ENCODE results near the gene PRM2.
"Not testable (repeated sequence)": the region's sequence is repeated elsewhere in the genome, so short reads cannot be mapped to it uniquely, and the experiment has no call there.

Gene PRM2

DNA sequence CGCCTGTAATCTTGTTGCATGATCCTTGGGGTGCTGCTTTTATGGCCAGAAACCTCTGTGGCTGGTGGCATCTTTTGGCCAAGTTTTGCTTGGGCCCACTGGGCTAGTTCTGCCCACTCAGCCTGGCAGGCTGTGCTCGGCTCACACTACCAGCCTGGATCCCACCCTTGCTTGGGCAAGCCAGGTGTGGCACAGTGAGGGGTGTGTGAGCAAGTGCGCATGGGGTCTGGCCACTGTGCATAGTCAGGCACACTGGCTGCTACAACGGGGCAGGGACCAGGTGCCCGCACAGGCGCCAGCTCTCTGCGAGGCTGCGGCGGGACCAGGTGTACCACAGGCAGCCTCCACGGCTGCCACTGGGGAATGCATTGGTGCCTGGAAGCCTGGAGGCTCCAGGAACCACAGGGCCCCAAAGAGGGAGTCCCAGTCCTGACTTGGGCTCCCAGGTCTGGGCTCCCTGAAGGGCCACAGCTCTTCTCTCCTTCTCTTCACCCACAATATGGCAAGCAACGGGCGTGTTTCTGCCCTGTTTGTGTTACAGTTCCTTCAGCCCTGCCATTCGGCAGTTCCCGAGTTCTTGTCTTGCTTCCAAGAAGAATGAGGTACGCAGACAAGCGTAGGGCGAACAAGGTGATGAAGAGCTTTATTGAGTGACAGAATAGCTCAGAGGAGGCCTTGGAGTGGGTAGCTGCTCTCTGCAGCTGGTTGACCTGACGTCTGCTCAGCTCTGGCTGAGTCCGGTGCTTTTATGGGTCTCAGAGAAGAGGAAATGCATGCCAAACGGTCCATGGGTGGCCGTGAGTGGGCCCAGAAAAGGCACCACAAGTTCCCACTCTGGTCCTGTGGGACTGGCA lies 31.6 kb upstream of the PRM2 start:
- DNase-seq (ENCODE audit: low read depth in 1 of 2, low spot score in 1 of 2): no peak

DNA sequence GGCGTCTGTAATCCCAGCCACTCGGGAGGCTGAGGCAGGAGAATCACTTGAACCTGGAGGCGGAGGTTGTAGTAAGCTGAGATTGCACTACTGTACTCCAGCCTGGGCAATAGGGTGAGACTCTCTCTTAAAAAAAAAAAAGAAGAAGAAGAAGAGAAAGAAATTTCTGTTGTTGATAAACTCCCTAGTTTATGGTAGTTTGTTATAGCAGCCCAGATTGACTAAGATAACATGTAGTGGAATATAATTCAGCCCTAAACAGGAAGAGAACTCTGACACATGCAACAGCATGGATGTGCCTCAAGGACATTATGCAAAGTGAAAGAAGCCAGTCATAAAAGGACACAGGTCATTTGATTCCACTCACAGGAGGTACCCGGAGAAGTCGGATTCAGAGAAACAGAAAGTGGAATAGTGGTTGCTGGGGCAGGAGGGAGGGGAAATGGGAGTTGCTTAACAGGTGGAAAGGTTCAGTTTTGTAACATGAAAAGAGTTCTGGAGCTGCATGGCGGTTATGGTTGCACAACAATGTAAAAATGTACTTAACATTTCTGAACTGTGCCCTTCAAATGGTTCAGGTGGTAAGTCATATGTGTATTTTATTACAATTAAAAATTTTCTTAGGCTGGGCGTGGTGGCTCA lies 30.8 kb upstream of the PRM2 start:
- no peak for DNase-seq (ENCODE audit: low read depth in 1 of 2, low spot score in 1 of 2)

DNA sequence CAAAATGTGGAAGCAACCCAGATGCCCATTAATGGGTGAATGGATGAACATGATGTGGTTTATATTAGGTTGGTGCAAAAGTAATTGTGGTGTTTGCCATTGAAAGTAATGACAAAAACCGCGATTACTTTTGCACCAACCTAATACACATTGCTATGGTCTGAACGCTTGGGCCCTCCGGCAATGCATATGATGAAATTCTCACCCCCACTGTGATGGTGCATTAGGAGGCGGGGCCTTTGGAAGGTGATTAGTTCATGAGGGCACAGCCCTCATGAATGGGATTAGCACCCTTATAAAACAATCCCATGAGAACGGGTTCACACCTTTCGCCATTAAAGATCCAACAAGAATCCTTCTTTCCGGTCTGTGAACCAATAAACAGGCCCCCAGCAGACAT lies 30.1 kb upstream of the PRM2 start:
- DNase-seq (ENCODE audit: low read depth in 1 of 2, low spot score in 1 of 2): no peak

DNA sequence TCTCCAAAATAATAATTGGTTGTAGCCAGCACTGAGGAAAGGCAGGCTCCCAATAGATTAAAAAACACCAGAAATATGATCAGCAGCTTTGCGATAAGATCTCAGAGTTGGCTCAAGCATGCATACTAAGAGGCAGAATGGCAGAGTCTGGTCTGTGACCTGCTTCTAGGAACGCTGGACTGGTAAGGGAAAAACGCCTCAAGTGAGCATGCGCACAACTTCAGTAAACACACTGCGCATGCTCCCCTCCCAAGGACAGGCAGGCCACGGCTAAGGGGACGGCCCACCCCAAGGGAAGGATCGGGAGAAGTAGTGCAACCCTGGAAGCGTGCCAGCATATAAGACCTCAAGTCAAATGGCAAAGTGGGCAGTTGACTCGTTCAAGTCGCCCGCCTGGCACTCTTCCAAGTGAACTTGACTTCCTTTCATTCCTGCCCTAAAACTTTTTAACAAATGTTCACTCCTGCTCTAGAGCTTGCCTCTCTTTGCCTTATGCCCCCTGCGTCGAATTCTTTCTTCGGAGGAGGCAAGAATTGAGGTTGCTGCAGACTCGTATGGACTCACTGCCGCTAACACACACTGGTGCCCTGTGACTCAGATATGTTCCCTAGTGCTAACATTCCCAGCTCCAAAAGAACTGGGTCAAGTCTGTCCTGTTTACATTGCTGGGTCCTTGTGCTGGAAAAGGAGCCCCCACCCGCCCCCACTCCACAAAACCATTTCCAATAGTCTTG lies 27.3 kb upstream of the PRM2 start:
- DNase-seq (ENCODE audit: low read depth in 1 of 2, low spot score in 1 of 2): no peak

DNA sequence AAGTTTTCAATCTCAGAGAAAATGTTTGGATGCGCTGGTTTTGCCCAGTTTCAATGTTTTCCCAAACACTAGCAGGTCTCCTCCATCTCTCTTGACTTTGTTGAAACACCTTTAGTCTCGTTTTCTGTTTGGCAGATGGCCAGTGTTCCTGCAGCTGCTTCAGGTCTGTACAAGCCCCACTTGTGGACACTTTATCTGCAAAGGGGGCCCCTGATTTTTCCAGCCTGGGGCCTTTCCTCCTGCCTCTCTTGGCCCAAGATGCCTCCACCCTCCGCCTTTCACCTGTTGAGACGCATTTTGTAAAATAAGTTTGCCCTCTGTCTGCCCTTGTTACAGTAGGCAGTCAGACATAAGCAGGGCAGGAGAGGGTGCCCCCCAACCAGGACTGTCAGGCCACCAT lies 26.7 kb upstream of the PRM2 start:
- no peak for DNase-seq (ENCODE audit: low read depth in 1 of 2, low spot score in 1 of 2)

DNA sequence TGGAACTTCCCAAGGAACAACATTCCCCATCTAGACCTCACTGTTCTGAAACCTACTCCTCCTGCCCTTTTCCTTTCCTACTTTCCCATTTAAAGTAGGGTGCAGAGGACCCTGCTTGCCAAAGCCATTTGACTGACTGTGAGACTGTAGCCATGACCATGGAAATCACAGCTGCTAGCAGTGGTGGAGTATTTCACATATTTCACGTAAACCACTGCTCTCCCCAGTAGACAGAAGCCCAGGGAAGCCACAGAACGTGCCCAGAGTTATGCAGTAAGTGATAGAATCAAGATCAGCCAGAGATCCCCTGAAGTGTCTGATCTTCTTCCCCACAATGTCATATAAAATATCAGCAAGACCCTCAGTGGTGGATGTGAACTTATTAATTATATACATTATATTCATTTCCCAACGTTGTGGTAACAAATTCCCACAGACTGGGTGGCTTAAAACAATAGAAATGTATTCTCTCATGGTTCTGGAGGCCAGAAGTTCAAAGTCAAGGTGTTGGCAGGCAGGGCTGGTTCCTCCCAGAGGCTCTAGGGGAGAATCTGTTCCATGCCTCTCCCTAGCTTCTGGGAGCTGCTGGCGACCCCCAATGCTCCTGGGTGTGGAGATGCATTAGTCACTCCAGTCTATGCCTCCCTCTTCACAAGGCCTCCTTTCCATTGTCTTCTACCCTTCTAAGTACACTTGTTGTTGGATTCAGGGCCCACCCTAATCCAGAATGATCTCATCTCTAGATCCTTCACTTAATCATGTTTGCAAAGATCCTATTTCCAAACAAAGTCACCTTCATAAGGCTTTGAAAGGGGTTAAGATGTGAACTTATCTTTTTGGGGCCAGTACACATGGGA lies 25.6 kb upstream of the PRM2 start:
- DNase-seq (ENCODE audit: low read depth in 1 of 2, low spot score in 1 of 2): no peak

DNA sequence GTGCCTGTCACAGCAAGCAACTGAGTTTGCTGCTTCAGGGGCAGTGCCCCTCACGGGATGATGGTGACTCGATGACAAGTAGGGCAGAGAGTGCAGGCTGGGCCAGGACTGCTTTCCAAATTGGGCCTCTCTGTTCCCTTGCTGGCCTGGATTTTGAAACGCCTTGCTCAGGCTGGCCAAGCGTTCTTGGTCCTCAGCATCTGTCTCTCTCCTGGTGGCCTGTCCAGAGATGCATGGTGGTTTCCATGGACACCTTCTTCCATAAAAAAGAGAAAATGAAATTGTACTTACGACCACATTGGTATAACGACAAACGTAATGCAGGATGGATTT lies 24.2 kb upstream of the PRM2 start:
- no peak for DNase-seq (ENCODE audit: low read depth in 1 of 2, low spot score in 1 of 2)

DNA sequence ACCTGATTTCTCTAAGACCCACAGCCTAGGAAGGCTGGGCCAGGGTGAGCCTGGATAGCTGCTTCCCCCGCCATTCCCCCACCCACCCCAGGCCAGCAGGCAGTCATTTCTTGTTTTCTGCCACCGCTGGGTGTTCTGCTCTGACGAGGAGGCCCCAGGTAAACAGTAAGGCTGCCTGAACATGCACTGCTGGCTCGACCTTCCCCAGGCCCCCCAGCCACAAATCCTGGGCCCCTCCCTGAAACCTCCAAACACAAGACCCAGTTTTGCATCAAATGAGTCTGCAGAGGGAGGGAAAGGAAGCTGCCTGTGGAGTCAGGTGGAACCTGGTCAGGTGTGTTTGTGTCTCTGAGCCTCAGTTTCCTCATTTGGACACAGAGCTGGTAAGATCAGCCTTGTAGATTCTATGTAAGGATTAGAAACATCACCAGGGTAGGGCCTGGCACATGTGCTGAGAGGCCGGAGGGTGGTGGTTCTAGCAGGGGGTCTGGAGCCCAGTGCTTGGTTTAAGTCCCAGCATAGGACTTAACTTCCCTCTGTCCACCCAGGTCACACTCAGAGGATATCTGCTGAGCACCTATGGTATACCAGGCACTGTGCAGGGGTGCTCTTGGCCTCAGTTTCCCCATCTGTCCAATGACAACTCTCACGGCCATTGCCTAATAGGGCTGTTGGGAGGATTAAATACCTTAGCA lies 23.7 kb upstream of the PRM2 start:
- no peak for DNase-seq (ENCODE audit: low read depth in 1 of 2, low spot score in 1 of 2)

DNA sequence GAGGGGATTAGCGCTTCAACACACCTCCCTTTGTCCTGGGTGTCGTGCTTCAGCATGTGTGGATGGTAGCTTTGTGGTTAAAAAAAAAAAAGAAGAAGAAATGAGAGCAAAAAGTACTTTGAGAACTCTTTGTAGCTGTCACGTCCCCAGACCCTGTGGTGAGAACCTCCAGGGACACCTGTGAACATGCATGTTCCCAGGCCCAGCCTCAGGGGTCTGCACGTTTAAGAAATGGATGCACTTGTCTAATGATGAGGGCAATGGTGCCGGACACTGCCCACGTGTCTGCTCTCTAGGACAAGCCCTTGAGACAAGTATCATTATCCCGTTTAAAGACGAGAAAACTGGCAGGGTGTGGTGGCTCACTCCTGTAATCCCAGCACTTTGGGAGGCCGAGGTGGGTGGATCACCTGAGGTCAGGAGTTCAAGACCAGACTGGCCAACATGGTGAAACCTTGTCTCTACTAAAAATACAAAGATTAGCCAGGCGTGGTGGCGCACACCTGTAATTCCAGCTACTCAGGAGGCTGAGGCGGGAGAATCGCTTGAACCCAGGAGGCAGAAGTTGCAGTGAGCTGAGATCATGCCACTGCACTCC lies 22.8 kb upstream of the PRM2 start:
- DNase-seq (ENCODE audit: low read depth in 1 of 2, low spot score in 1 of 2): not testable (repeated sequence)

DNA sequence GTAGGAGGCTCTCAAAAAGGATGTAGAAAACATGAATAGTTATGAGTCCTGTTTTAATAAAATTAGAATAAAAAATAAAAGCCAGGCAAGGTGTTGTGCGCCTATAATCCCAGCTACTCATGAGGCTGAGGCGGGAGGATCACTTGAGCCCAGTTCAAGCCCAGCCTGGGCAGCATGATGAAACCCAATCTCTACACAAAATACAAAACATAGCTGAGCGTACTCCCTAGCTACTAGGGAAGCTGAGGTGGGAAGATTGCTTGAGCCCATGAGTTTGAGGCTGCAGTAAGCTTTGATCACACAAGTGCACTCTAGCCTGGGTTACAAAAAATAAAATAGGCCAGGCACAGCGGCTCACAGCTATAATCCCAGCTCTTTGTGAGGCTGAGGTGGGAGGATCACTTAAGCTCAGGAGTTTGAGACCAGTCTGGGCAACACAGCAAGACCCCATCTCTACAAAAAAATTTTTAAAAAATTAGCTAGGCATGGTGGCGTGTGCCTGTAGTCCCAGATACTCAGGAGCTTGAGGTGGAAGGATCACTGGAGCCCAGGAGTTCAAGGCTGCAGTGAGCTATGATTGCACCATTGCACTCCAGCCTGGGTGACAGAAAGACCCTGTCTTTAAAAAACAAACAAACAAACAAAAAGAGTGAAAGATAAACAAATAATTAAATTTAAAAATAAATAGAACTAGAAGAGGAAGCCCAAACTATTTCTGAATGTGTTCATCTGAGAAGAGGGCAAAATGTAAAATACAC lies 22.0 kb upstream of the PRM2 start:
- DNase-seq (ENCODE audit: low read depth in 1 of 2, low spot score in 1 of 2): no peak

DNA sequence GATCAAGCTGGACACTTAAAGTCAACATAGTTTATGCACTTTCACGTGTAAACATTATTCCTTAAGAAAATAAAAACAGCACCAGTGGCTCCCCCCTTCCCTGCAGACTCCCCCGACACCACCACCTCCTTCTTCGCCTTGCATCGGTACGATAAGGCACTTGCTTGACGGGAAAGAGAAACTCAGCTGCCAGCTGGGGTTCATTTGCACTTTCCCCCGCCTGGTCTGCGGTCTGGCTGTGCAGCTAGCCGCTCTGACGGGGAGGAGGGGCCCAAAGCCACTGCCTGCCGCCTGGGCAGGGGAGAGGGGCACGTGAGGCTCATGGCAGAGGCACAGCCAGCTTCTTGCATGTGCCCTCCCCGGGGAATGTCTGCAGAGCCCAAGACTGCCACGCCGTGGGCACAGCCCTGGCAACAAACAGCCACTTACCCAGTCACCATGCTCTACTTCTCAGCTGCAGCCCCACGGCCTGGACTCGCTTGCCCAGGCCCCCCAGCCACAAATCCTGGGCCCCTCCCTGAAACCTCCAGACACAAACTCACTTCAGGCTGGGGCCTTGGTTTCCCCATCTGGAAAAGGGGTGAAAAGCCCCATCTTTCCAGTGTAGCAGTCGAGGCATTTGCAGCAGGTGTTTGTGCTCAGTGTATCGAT lies 21.3 kb upstream of the PRM2 start:
- DNase-seq (ENCODE audit: low read depth in 1 of 2, low spot score in 1 of 2): peak; percentile 26 to 52

DNA sequence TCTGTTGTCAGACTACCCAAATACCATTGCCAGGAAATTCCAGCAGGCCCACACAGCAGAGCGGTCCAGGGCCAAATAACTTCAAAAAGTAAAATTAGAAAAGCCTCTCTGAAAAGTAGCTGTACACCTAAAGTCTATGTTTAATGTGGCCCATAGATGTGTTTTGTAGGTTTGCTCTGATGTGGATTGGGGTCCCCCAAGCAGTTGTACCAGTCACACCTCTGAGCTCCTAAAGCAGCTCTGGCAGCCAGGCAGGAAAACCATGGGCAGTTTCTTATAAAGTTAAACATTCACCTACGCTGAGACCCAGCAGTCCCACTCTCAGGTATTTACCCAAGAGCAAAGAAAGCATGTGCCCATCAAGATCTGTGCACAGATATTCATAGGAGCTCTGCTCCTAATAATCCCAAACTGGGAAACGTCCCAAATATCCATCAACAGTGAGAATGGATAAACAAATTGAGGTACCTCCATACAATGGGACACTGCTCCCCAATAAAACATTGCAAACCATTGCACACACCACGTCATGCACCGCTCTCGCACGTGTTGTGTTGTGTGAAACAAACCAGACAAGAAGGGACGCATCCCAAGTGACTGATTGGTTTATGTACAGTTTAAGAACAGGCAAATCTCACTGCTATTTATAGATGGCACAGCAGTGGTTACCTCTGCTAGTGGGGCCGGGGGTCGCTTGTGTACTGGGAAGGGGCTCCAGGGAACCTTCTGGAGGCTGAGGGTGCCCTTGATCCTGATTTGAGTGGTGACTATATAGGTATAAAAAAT lies 20.6 kb upstream of the PRM2 start:
- DNase-seq (ENCODE audit: low read depth in 1 of 2, low spot score in 1 of 2): no peak

DNA sequence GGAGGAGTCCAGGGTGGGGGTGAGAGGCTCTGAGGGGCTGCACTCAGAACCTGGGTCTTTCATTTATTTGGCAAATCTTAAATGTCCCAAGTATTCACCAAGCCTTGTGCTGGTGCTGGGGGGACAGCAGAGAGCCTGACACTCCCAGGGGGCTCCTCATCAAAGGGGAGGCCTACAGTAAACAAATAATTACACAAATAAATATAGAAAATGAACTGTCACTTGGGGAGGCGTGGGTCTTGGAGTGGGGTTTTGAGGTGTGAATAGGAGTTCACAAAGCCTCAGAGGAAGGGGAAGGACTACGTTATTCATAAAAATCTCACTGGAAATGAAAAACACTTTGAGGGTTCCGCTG lies 20.0 kb upstream of the PRM2 start:
- no peak for DNase-seq (ENCODE audit: low read depth in 1 of 2, low spot score in 1 of 2)

DNA sequence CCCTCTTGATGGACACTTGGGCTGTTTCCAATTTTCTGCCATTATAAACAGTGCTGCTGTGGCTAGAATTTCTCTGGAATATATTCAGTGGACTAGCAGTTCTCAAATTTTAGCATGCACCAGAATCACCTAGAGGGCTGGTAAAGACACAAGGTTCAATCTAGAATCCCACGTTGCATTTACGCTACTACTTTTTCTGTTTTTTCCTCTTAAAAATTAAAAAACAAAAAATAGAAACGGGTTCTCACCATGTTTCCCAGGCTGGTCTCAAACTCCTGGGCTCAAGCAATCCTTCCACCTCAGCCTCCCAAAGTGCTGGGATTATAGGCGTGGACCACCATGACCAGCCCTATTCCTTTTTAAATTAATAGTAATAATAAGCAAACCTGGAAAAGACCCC lies 19.4 kb upstream of the PRM2 start:
- DNase-seq (ENCODE audit: low read depth in 1 of 2, low spot score in 1 of 2): no peak

DNA sequence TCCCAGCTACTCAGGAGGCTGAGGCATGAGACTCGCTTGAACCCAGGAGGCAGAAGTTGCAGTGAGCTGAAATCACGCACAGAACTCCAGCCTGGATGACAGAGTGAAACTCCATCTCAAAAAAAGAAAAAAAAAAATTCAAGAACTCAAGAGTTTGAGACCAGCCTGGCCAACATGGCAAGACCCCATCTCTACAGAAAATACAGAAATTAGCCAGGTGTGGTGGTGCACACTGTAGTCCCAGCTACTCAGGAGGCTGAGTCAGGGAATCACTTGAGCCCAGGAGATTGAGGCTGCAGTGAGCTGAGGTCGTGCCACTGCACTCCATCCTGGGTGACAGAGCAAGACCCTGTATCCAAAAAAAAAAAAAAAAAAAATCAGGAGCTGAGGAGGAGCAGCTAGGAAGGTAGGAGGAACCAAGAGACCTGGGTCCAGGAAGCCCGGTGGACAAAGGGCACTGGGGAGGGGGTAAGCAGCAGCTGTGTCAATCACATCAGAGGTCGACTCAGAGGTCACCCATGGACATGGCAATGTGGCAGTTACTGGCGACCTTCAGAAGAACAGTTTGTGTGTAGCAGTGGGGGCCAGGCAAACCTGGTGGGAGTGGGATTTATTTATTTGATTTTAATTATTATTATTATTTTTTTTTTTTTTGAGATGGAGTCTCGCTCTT lies 15.9 kb upstream of the PRM2 start:
- DNase-seq (ENCODE audit: low read depth in 1 of 2, low spot score in 1 of 2): no peak

DNA sequence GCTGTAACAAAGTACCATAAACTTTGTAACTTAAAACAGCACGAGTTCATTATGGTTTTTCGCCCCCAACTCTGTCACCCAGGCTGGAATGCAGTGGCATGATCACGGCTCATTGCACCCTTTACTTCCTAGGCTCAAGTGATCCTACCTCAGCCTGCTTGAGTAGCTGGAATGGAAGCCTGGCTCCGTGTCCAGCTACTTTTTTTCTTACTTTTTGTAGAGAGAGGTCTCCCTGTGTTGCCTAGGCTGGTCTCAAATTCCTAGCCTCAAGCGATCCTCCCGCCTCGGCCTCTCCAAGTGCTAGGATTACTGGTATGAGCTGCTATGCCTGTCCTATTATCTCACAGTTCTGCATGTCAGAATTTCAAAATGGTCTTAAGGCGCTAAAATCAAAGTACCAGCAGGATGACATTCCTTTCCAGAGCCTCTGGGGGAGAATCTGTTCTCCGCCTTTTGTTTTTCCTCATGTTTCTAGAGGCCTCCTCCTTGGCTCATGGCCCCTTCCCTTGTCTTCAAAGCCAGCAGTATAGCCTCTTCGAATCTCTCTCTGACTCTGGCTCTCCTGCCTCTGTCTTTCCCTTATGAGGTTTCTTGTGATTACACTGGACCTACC lies 14.9 kb upstream of the PRM2 start:
- DNase-seq (ENCODE audit: low read depth in 1 of 2, low spot score in 1 of 2): no peak

DNA sequence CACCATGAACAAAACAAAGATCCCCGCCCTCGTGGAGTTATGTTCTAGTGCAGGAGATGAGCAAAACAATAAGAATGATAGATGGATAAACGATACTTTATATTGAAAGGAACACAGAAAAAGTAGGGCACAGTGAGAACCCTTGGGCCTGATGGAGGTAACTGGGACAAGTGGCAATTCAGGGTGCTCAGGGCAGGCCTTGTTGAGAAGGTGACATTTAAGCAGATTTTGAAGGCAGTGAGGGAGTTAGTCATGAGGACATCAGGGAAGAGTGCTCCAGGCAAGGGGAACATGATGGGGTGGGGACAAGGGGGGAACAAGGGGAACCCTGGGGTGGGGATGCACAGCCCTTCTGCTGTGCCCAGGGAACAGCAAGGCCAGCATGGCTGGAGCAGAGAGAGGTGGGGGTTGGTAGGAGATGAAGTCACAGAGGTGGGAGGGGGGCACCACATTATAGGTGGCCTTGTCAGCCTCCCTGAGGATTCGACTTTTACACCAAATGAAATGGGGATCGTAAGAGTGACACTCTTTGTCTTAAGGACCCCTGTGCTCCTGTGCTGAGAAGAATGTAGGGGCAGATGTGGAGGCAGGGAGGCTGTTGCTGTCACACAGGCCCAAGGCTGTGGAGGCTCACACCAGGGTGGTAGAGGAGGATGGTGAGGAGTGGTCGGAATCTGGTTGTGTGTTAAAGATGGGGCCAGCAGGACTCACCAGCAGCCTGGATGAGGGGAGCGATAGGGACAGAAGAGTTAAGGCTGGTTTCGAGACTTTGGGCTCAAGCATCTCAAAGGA lies 14.0 kb upstream of the PRM2 start:
- no peak for DNase-seq (ENCODE audit: low read depth in 1 of 2, low spot score in 1 of 2)

Data from activated CD4-positive, alpha-beta T cell treated with anti-CD3 and anti-CD28 coated beads, Interleukin-2, amount 50 U/mL, for 24 hours (primary cell).